Daoy (cell line): Measurements from ENCODE around the gene HS2ST1. TPM values are rescaled to one million over a fixed set of nuclear protein-coding genes. Genes with fewer than 3 reads are reported as not detected.

Experiments used
- total RNA-seq: library from RNA; depleted of rRNA; stranded (reverse); fragments of >200 nt; shearing (Covaris generic); gene quantifications from 2 replicates; pipeline ENCODE4 v1.2.3, GENCODE V29; 2014; rRNA removed

HS2ST1 gene
- total RNA-seq, 1 experiment from 2014 or later = 21.5 TPM

Other genes starting within 250 kb of the HS2ST1 start
- gene SH3GLB1, start 210.1 kb upstream of the HS2ST1 start, total RNA-seq = 45.1 and 60.4 TPM in 2 replicates
- gene SELENOF, start 509 bp upstream of the HS2ST1 start, total RNA-seq = 280 and 291 TPM in 2 replicates